HepG2 (cell line): Measurements from ENCODE around the gene TTC31. TPM values are rescaled to one million over a fixed set of nuclear protein-coding genes. Genes with fewer than 3 reads are reported as not detected.
A peak's percentile ranks its signal among the peaks of the same experiment; 100 is the strongest.

Experiments used
- CBX2 ChIP-seq, 2 experiments: fragments of 200-600 bp in 1 of 2; sonication (generic); formaldehyde crosslinking in 1 of 2; IDR thresholded peaks; 2 replicates each; pipeline versions ENCODE4 v1.7.0 to v1.8.1; 2018 to 2022; ENCODE audit warnings: low read depth in 2 of 2, low read length in 1 of 2, mild to moderate bottlenecking in 1 of 2, missing genetic modification reagents in 1 of 2
- DNMT3B ChIP-seq: conservative IDR thresholded peaks from 2 replicates; pipeline ENCODE4 v1.6.1; 2016; ENCODE audit warnings: missing biosample characterization, control low read depth
- MEIS2 ChIP-seq: sonication (generic); formaldehyde crosslinking; IDR thresholded peaks from 2 replicates; pipeline ENCODE4 v1.9.0; 2021; ENCODE audit warnings: mild to moderate bottlenecking, missing genetic modification reagents
- MIER2 ChIP-seq: IDR thresholded peaks from 2 replicates; pipeline ENCODE4 v1.6.1; 2016; ENCODE audit warnings: missing biosample characterization, missing genetic modification reagents
- PLRG1 ChIP-seq: fragments of 450-650 bp; conservative IDR thresholded peaks from 2 replicates; pipeline ENCODE4 v1.6.1; 2016
- STAT6 ChIP-seq: sonication (generic); formaldehyde crosslinking; IDR thresholded peaks from 2 replicates; pipeline ENCODE4 v1.4.0; 2020; ENCODE audit warnings: missing genetic modification reagents, mild to moderate bottlenecking, borderline replicate concordance
- SYNCRIP ChIP-seq: fragments of 200-400 bp; formaldehyde crosslinking; IDR thresholded peaks from 2 replicates; pipeline ENCODE4 v1.6.1; 2018; ENCODE audit warnings: mild to moderate bottlenecking, low read depth, low read length; ENCODE audit not compliant: insufficient read depth
- THAP9 ChIP-seq: sonication (generic); formaldehyde crosslinking; IDR thresholded peaks from 2 replicates; pipeline ENCODE4; 2020; ENCODE audit warnings: missing genetic modification reagents, mild to moderate bottlenecking, borderline replicate concordance
- THYN1 ChIP-seq: sonication (generic); formaldehyde crosslinking; IDR thresholded peaks from 2 replicates; pipeline ENCODE4 v1.8.1; 2023; ENCODE audit warnings: low read depth, mild to moderate bottlenecking, moderate library complexity, missing genetic modification reagents, borderline replicate concordance
- ZBTB3 ChIP-seq: sonication (generic); formaldehyde crosslinking; IDR thresholded peaks from 2 replicates; pipeline ENCODE4 v1.4.0; 2020; ENCODE audit warnings: low read depth, mild to moderate bottlenecking, moderate library complexity, missing genetic modification reagents, borderline replicate concordance
- ZNF18 ChIP-seq: sonication (generic); formaldehyde crosslinking; IDR thresholded peaks from 2 replicates; pipeline ENCODE4 v1.8.0; 2022; ENCODE audit warnings: mild to moderate bottlenecking, missing genetic modification reagents; ENCODE audit not compliant: insufficient replicate concordance
- ZNF546 ChIP-seq: sonication (generic); formaldehyde crosslinking; conservative IDR thresholded peaks from 2 replicates; pipeline ENCODE4 v1.8.1; 2023; ENCODE audit warnings: mild to moderate bottlenecking, missing genetic modification reagents
- polyA plus RNA-seq, 8 experiments: library from polyadenylated mRNA; depleted of rRNA in 3 of 8; stranded (reverse) in 7 of 8; unstranded in 1 of 8; fragments of >200 nt; fragmentation: Illumina TruSeq in 4 of 8; extraction: Trizol in 4 of 8; gene quantifications; 2 replicates each; pipeline versions ENCODE4 v1.2.1 to v1.2.3, GENCODE V29; 2011 to 2016; ENCODE audit warnings: low read depth in 4 of 8, missing spikeins in 1 of 8, mixed read lengths in 1 of 8; ENCODE audit not compliant: insufficient read depth in 1 of 8
- total RNA-seq, 5 experiments: library from RNA; depleted of rRNA; stranded (reverse); fragments of >200 nt; fragmentation: Illumina TruSeq; extraction: Trizol; gene quantifications; 2 replicates each; pipeline ENCODE4 v1.2.3, GENCODE V29; 2016; ENCODE audit warnings: low read depth in 1 of 5

TTC31 gene
- total and polyA plus RNA-seq, 2 of the 13 experiments (the other 11 are each of a cell fraction or from before 2014, with no cell fraction given): 28.3 to 39.5 TPM

GRCh38 chr2:74440378-74441169, 42.3 kb upstream of the TTC31 start (continued):
- peak; percentile 30 for TF ChIP-seq ZNF18 (CRISPR knock-in tag)
- peak; percentile 98 for TF ChIP-seq ZNF546 (CRISPR knock-in tag)
- TF ChIP-seq SYNCRIP: no peak
- TF ChIP-seq PLRG1: no peak
- no peak for TF ChIP-seq THYN1 (CRISPR knock-in tag)
- TF ChIP-seq ZBTB3 (CRISPR knock-in tag): peak; percentile 69
- TF ChIP-seq STAT6 (CRISPR knock-in tag): no peak
- TF ChIP-seq DNMT3B (CRISPR knock-in tag): no peak; the same call in 1 of the 2 replicates
- peak; percentile 52 for TF ChIP-seq MIER2 (CRISPR knock-in tag)
- 0 out of 2 replicates have a peak, but pooled peaks have one; percentile 57 for TF ChIP-seq MEIS2
- no peak for TF ChIP-seq CBX2 (IDR thresholded peaks at IDR 0.05; ENCODE audit: low read depth, low read length)
- peak; percentile 80 for TF ChIP-seq CBX2 (CRISPR knock-in tag; IDR thresholded peaks at IDR 0.05; ENCODE audit: low read depth)
- peak; percentile 79; the same call in 1 of the 2 replicates for TF ChIP-seq THAP9 (CRISPR knock-in tag)
